ENCODE data around the gene HBM.
A peak's percentile ranks its signal among the peaks of the same experiment; 100 is the strongest.
"Not testable (repeated sequence)": the region's sequence is repeated elsewhere in the genome, so short reads cannot be mapped to it uniquely, and the experiment has no call there.

The HBM gene

DNA sequence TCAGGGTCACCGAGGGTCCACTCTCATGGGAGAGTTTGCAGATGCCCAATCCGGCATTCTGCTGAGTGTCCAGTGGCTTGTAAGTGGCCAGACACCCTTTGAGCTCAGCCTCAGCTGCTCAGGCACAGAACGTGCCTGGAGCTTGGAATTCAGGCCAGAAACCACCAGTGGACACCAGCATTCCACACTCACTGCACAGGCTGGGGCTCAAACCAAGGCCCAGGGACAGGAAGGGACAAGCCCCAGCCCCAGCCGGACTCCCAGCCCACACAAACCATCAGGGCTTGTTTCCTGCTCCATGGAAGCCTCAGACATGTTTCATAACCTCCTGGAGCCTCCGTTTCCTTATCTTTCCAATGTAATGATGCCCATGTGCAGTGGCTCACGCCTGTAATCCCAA, 22.3 kb upstream of the HBM start:
- FAIRE-seq = no peak
- DNase-seq (ENCODE audit: extremely low spot score, insufficient read length, low read depth) = no peak

DNA sequence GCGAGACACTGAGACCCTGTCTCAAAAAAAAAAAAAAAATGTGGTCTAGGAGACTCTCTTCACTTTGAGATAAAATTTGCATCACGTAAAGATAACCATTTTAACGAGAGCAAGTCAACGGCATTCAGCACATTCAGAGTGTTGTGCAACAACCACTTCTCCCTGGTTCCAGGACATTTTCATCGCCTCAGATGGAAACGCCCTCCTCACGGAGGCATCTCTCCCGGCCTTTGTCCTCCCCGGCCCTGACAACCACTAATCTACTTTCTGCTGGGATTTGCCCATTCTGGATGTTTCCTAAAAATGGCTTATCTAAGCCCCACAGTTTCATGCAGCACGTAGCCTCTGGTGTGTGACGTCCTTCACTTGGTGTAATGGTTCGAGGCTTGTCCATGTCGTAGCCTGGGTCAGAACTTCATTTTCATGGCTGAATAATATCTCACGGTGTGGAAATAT, 21.0 kb upstream of the HBM start:
- FAIRE-seq (no peak), DNase-seq (ENCODE audit: extremely low spot score, insufficient read length, low read depth) (no peak)

DNA sequence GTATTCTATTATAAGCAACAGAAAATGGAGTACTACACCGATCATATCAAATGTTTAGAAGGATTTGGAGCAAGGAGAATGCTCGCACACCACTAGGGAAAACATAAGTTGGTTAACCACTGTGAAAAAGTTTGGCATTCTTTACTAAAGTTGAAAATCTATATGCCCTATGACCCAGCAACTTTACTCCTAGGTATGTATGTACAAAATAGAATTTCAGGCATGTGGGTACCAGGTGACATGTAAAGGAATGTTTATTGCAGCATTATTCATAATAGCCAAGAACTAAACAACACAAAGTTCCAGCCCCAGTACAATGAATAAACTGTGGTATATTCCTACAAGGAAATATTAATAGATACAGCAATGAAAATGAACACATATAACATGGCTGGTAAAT, 19.1 kb upstream of the HBM start:
- DNase-seq (ENCODE audit: extremely low spot score, insufficient read length, low read depth) (no peak), FAIRE-seq (no peak)

DNA sequence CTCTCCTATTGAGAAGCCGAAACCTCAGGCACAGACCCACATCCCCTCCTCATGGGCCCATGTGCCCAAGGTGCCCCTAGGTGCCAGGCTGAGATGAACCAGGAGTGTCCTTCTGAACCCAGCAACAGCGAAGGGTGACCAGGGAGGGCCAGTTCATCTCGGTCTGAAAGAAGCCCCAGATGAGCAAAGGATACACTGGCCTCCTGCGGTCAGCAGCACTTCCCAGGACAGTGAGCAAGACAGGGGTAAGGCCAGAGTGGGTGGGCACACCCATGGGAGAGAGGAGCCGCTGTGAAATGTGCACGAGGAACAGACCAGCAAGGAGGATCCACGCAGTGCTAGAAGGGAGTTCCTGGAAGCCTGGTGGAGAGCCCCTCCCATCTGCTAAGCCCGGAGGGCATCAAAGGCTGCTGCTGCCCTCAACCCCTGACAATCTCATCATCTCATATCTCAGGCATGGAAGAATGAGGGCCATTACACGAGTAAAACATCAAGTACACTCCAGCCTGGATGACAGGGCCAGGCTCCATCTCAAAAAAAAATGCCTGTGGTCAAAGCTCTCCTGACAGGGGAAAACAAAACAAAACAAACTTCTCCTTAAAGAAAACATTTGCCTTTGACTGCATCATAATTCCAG, 16.6 kb upstream of the HBM start:
- FAIRE-seq (no peak), DNase-seq (ENCODE audit: extremely low spot score, insufficient read length, low read depth) (no peak)

DNA sequence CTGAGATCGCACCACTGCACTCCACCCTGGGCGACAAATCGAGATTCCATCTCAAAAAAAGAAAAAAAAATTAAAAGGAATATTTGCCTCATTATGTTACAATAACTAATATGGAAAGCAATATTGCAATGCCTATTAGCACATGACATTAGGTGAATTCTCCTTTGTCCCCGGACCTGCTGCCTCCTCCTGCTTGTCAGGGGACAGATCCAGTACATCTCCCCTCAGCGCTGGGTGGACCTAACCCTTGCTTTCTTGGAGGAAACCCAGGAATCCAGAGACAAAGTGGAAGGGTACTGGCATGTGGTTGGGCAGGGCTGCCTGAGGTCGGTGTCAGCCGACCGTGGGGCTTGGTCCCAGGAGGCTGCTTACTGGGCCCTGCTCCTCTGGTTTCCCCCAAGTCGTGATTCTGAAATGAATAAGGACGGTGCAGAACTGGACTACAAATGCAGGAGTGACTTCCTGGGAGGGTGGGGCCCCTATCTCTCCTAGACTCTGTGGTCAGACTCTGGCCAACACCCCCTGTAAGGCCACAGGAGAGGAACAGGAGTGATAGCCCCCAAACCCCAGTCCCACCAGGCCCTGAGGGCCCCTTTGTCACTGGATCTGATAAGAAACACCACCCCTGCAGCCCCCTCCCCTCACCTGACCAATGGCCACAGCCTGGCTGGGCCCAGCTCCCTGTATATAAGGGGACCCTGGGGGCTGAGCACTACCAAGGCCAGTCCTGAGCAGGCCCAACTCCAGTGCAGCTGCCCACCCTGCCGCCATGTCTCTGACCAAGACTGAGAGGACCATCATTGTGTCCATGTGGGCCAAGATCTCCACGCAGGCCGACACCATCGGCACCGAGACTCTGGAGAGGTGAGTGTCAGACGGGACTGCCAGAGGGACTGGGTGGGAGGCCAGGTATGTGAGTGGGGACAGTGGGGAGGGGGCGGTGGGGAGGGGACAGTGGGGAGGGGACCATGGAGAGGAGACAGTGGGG, 13.3 kb upstream of the HBM start, which contains the start of gene HBZ:
Gene HBZ (plus strand): TSS at position 504 of the 988 bp plus-strand sequence. CDS start 266 bp downstream, at position 770.
- no peak for FAIRE-seq
- DNase-seq (ENCODE audit: extremely low spot score, insufficient read length, low read depth) = no peak

DNA sequence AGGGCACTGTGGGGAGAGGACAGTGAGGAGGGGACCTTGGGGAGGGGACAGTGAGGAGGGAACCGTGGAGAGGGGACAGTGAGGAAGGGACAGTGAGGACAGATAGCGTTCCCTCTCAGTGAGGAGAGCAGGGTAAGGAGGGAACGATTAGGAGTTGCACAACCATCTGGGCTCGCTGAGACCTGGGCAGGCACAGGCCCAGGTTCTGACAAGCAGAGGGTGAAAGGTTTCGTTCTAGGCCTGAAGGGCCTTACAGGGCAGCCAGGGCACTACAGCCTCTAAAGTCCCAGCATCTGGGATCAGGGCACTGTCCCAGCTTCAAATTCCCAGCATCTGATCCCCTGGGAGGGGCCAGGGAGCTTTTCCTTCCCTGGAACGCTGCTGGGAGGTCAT, 12.7 kb upstream of the HBM start:
- not testable (repeated sequence) for DNase-seq (ENCODE audit: extremely low spot score, insufficient read length, low read depth)
- peak; percentile 38 for FAIRE-seq

DNA sequence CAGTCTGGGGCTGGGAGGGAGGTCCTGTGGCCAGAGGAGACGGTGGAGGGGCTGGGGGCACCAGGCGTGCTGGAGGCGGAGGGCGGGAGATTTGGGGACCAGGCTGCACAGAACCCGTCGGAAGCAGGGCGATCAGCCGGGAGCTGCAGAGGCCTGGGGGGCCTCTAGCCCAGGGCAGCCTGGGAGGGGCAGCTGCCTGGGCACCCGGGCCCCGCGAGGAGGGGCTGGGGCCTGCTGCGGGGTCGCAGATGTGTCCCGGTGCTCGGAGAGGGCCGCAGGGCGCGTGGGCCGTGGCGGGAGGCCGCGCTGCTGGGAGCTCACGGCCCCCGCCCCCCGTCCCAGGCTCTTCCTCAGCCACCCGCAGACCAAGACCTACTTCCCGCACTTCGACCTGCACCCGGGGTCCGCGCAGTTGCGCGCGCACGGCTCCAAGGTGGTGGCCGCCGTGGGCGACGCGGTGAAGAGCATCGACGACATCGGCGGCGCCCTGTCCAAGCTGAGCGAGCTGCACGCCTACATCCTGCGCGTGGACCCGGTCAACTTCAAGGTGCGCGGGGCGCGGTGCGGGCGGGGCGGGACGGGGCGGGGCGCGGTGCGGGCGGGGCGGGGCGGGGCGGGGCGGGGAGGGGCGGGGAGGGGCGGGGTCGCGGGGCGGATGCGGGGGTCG, 12.1 kb upstream of the HBM start:
- FAIRE-seq; DNase-seq (ENCODE audit: extremely low spot score, insufficient read length, low read depth): not testable (repeated sequence)

DNA sequence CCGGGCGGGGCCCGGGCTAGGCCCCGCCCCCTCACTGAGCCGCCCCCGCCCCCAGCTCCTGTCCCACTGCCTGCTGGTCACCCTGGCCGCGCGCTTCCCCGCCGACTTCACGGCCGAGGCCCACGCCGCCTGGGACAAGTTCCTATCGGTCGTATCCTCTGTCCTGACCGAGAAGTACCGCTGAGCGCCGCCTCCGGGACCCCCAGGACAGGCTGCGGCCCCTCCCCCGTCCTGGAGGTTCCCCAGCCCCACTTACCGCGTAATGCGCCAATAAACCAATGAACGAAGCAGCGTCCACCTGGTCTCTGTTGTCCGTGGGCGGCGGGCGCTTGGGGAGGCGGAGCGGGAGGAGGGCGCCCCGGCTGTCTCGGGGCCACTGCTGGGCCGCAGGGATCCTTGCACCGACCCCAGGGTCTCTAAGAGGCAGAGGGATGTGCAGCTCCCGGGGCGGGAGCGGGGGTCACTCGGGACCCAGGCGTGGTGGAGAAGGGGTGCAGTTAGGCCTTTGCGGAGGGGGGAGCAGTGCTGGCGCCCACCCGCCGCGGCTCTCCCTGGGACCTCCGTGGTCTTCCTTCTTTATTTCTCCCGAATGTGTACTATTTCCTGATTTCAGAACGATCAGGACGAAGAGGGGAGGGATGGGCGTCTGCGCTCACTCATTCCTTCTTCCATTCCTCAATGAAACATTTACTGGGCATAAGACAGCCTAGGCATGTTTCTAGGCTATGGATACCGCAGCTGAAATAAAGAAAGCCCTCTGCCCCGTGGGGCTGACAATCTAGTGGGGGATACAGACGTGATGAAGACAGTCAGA, 11.4 kb upstream of the HBM start:
- FAIRE-seq (no peak), DNase-seq (ENCODE audit: extremely low spot score, insufficient read length, low read depth) (no peak)

DNA sequence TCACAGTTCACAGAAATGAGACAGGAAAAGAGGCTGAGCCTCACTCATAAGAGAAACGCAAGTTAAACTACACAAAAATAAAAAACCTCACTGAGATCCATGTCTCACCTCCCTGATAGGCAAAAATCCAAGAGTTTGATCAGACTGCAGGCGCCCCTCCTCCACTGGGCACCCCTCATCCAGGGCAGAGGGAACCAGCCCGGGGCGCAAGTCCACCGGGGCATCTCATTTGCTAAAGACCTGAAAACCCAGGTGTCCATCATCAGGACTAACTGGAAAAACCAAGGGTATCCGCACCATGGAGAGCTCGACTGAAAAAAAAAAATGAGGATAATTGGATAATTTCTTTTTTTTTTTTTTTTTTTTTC, 10.8 kb upstream of the HBM start:
- DNase-seq (ENCODE audit: extremely low spot score, insufficient read length, low read depth) (no peak), FAIRE-seq (no peak)

DNA sequence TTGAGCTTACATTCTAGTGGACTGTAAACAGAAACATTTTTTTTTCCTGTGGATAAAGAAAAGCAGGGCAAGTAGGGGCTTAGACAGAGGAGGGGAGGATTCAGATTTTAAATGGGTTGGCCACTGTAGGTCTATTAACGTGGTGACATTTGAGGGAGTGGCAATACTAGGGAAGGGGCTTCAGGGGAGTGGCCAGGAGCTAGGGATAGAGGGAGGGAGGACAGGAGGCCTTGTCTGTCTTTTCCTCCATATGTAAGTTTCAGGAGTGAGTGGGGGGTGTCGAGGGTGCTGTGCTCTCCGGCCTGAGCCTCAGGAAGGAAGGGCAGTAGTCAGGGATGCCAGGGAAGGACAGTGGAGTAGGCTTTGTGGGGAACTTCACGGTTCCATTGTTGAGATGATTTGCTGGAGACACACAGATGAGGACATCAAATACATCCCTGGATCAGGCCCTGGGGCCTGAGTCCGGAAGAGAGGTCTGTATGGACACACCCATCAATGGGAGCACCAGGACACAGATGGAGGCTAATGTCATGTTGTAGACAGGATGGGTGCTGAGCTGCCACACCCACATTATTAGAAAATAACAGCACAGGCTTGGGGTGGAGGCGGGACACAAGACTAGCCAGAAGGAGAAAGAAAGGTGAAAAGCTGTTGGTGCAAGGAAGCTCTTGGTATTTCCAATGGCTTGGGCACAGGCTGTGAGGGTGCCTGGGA, 6.5 kb upstream of the HBM start:
- no peak for FAIRE-seq

DNA sequence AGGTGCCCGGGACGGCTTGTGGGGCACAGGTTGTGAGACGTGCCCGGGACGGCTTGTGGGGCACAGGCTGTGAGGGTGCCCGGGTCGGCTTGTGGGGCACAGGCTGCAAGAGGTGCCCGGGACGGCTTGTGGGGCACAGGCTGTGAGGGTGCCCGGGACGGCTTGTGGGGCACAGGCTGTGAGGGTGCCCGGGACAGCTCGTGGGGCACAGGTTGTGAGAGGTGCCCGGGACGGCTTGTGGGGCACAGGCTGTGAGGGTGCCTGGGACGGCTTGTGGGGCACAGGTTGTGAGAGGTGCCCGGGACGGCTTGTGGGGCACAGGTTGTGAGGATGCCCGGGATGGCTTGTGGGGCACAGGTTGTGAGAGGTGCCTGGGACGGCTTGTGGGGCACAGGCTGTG, 5.5 kb upstream of the HBM start:
- not testable (repeated sequence) for FAIRE-seq; DNase-seq (ENCODE audit: extremely low spot score, insufficient read length, low read depth)

More for the DNA sequence above, 6.5 kb upstream of the HBM start:
- no peak for DNase-seq (ENCODE audit: extremely low spot score, insufficient read length, low read depth)

DNA sequence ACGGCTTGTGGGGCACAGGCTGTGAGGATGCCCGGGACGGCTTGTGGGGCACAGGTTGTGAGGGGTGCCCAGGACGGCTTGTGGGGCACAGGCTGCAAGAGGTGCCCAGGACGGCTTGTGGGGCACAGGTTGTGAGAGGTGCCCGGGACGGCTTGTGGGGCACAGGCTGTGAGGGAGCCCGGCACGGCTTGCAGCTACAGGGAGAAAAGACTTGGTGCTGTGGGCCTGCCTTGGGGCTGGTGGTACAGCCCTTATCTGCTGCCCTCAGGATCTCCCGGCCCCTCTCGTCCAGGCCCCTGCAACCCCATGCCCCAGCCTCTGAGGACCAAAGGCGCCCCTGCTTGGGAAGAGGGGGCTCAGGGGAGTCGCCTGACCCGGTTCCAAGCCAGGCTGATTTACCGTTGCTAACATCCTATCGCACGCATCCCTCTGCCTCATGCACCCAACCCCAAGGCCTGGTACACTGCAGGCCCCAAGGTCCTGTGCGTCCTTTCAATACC, 5.0 kb upstream of the HBM start:
- no peak for DNase-seq (ENCODE audit: extremely low spot score, insufficient read length, low read depth)
- FAIRE-seq = no peak

DNA sequence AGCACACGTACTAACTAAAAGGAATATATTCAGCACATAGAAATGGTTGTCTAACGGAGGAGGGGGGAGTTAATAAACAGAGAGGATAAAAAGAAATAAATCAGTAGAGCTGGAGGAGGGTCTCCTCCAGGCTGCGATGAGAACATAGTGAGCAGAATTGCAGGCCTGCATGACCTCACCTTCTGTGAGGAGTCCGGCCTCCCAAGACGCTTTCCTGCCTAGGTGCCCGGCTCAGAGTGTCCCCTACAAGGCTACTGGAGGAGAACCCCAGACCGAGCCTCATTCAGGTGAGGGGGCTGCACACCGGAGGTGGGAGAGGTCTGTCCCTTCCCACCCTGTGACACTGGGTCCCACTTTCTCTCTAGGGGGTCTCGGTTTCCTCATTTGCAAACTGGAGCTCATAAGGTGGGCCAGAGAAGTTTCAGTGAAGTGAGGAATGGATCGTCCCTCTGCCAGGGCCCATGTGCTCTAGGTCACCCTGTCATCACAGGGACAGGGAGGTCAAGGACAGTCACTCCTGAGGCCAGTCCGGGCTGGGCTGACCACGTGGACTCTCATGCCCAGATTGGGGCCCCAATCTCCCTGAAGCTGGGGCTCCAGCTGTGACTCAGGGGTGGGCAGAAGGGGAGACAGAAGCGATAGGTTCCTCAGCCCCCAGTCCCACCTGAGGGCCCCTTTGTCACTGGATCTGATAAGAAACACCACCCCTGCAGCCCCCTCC, 3.3 kb upstream of the HBM start:
- DNase-seq (ENCODE audit: extremely low spot score, insufficient read length, low read depth) = no peak
- FAIRE-seq = no peak

DNA sequence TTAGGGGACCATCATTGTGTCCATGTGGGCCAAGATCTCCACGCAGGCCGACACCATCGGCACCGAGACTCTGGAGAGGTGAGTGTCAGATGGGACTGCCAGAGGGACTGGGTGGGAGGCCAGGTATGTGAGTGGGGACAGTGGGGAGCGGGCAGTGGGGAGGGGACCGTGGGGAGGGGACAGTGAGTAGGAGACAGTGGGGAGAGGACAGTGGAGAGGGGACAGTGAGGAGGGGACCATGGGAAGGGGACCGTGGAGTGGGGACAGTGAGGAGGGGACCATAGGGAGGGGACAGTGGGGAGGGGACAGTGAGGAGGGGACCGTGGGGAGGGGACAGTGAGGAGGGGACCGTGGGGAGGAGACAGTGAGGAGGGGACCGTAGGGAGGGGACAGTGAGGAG, 2.6 kb upstream of the HBM start:
- not testable (repeated sequence) for DNase-seq (ENCODE audit: extremely low spot score, insufficient read length, low read depth); FAIRE-seq

DNA sequence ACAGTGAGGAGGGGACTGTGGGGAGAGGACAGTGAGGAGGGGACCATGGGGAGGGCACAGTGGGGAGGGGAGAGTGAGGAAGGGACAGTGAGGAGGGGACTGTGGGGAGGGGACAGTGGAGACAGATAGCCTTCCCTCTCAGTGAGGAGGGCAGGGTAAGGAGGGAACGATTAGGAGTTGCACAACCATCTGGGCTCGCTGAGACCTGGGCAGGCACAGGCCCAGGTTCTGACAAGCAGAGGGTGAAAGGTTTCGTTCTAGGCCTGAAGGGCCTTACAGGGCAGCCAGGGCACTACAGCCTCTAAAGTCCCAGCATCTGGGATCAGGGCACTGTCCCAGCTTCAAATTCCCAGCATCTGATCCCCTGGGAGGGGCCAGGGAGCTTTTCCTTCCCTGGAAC, 2.1 kb upstream of the HBM start:
- FAIRE-seq = not testable (repeated sequence)

DNA sequence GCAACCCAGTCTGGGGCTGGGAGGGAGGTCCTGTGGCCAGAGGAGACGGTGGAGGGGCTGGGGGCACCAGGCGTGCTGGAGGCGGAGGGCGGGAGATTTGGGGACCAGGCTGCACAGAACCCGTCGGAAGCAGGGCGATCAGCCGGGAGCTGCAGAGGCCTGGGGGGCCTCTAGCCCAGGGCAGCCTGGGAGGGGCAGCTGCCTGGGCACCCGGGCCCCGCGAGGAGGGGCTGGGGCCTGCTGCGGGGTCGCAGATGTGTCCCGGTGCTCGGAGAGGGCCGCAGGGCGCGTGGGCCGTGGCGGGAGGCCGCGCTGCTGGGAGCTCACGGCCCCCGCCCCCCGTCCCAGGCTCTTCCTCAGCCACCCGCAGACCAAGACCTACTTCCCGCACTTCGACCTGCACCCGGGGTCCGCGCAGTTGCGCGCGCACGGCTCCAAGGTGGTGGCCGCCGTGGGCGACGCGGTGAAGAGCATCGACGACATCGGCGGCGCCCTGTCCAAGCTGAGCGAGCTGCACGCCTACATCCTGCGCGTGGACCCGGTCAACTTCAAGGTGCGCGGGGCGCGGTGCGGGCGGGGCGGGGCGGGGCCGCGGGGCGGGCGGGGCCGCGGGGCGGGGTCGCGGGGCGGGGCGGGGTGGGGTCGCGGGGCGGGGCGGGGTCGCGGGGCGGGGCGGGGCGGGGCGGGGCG, 1.5 kb upstream of the HBM start:
- not testable (repeated sequence) for DNase-seq (ENCODE audit: extremely low spot score, insufficient read length, low read depth); FAIRE-seq

More for the DNA sequence above, 2.1 kb upstream of the HBM start:
- not testable (repeated sequence) for DNase-seq (ENCODE audit: extremely low spot score, insufficient read length, low read depth)

DNA sequence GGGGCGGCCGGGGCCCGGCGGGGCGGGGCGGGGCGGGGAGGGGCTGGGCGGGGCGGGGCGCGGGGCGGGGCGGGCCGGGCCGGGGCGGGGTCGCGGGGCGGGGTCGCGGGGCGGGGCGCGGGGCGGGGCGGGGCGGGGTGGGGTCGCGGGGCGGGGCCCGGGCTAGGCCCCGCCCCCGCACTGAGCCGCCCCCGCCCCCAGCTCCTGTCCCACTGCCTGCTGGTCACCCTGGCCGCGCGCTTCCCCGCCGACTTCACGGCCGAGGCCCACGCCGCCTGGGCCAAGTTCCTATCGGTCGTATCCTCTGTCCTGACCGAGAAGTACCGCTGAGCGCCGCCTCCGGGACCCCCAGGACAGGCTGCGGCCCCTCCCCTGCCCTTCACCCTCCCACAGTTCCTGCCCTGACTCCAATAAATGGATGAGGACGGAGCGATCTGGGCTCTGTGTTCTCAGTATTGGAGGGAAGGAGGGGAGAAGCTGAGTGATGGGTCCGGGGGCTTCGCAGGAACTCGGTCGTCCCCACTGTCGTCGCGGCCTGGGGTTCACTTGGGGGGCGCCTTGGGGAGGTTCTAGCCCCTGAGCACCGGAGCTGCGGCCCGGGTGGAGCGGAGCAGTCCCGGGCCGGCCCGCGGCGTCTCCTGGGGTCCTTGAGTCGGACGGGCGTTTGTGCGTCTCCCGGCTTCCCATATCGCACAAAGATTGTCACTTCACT, 795 bp upstream of the HBM start:
- DNase-seq (ENCODE audit: extremely low spot score, insufficient read length, low read depth) = no peak
- FAIRE-seq = no peak
